K562 (cell line): ENCODE data around the gene CTNNA3. TPM values are rescaled to one million over a fixed set of nuclear protein-coding genes. Genes with fewer than 3 reads are reported as not detected.

Source experiments
- ATAC-seq: fragments of 200-7000 bp; cut with Tn5 transposase; 3 replicates; pipeline ENCODE4 v1.9.1; 2020; ENCODE audit warnings: moderate library complexity
- BruUV-seq: library from RNA; stranded (reverse); fragments of 400-500 nt; replicated peaks from 2 replicates; lab custom pipeline; 2021; lab: Mats Ljungman, UMichigan
- CTCF ChIA-PET: fragments of 300-600 bp; formaldehyde crosslinking; extraction: SDS; loops from one replicate; lab custom pipeline; 2021; ENCODE audit warnings: low intra/inter-chr PET ratio; lab: Yijun Ruan, JAX
- POLR2A ChIA-PET: fragments of 300-600, 350-650 bp; sonication (Branson Sonifier 250); formaldehyde crosslinking; extraction: SDS; loops from one replicate; lab custom pipeline; 2021; ENCODE audit warnings: antibody characterized with exemption, inconsistent platforms; lab: Yijun Ruan, JAX
- DNase-seq, 4 experiments: peaks; one replicate each; pipeline versions ENCODE4 v3.0.0 to v3.0.0-alpha.2; 2011 to 2018; ENCODE audit warnings: low spot score in 3 of 4, mixed read lengths in 3 of 4; ENCODE audit errors: extremely low read depth in 1 of 4
- FAIRE-seq: peaks from 2 replicates; lab custom pipeline; 2011; peaks lifted over from hg19 to GRCh38; lab: Jason Lieb, UNC
- H2AFZ ChIP-seq: 2 replicates; pipeline ENCODE4 v1.6.0; 2011; ENCODE audit warnings: low read depth, low read length, control low read depth, inconsistent platforms
- H3K27ac ChIP-seq: fragments of 200-600 bp; 3 replicates; pipeline ENCODE4 v1.8.0; 2011; ENCODE audit warnings: low read depth, mild to moderate bottlenecking, control low read depth, inconsistent platforms, low read length, moderate library complexity, mixed read lengths; ENCODE audit errors: extremely low read depth
- H3K27me3 ChIP-seq, 2 experiments: fragments of 300-600 bp in 1 of 2; 2 replicates in 1 of 2; 3 replicates in 1 of 2; pipeline versions ENCODE4 v1.6.0 to v1.8.0; 2011; ENCODE audit warnings: inconsistent platforms in 2 of 2, low read length in 2 of 2, mild to moderate bottlenecking in 1 of 2, mixed read lengths in 1 of 2, moderate library complexity in 1 of 2; ENCODE audit not compliant: control insufficient read depth in 2 of 2, insufficient read depth in 2 of 2
- H3K36me3 ChIP-seq: fragments of 300-600 bp; 3 replicates; pipeline ENCODE4 v1.8.0; 2011; ENCODE audit warnings: mild to moderate bottlenecking, low read length, inconsistent platforms; ENCODE audit not compliant: control insufficient read depth, insufficient read depth
- H3K4me1 ChIP-seq, 2 experiments: fragments of 200-600 bp in 1 of 2; replicated peaks in 1 of 2; 2 replicates in 1 of 2; 3 replicates in 1 of 2; pipeline versions ENCODE4 v1.5.1 to v1.8.0; 2011; ENCODE audit warnings: inconsistent platforms in 2 of 2, low read length in 2 of 2, mild to moderate bottlenecking in 1 of 2, mixed read lengths in 1 of 2, moderate library complexity in 1 of 2; ENCODE audit not compliant: control insufficient read depth in 2 of 2, insufficient read depth in 2 of 2
- H3K4me2 ChIP-seq: 2 replicates; pipeline ENCODE4 v1.6.1; 2011; ENCODE audit warnings: low read length, control low read depth, inconsistent platforms, mixed read lengths; ENCODE audit not compliant: insufficient read depth
- H3K4me3 ChIP-seq: fragments of 200-600 bp; sonication (generic), shearing (Covaris generic); 2 replicates; pipeline ENCODE4 v1.5.1; 2016; ENCODE audit warnings: control low read depth, inconsistent platforms
- H3K79me2 ChIP-seq: fragments of 200-600 bp; 3 replicates; pipeline ENCODE4 v1.8.0; 2011; ENCODE audit warnings: low read length, inconsistent platforms; ENCODE audit not compliant: control insufficient read depth, insufficient read depth
- H3K9ac ChIP-seq, 2 experiments: 2 replicates each; pipeline versions ENCODE4 v1.6.0 to v1.6.1; 2011; ENCODE audit warnings: low read depth in 2 of 2, low read length in 2 of 2, control low read depth in 1 of 2, inconsistent platforms in 1 of 2, mild to moderate bottlenecking in 1 of 2, mixed read lengths in 1 of 2; ENCODE audit not compliant: insufficient read depth in 1 of 2
- H3K9me1 ChIP-seq: one replicate; pipeline ENCODE4 v1.6.0; 2011; ENCODE audit warnings: inconsistent platforms, mild to moderate bottlenecking, low read length, moderate library complexity; ENCODE audit not compliant: control insufficient read depth, insufficient read depth
- H3K9me3 ChIP-seq: replicated peaks from 2 replicates; pipeline ENCODE4 v1.5.1; 2011; ENCODE audit warnings: low read depth, low read length, inconsistent platforms; ENCODE audit not compliant: control insufficient read depth, insufficient read depth
- H4K20me1 ChIP-seq: replicated peaks from 2 replicates; pipeline ENCODE4 v1.6.1; 2011; ENCODE audit warnings: low read length, inconsistent platforms, mixed read lengths; ENCODE audit not compliant: control insufficient read depth, insufficient read depth
- CC2D1A ChIP-seq: fragments of 450-650 bp; IDR thresholded peaks from 2 replicates; pipeline ENCODE4 v1.6.1; 2017; ENCODE audit warnings: mild to moderate bottlenecking
- EZH2 ChIP-seq: IDR thresholded peaks from 2 replicates; pipeline ENCODE4 v1.6.1; 2012; ENCODE audit warnings: low read depth, mild to moderate bottlenecking, inconsistent platforms, low read length, borderline replicate concordance
- FOXJ2 ChIP-seq: fragments of 200-800 bp; sonication (Bioruptor generic); IDR thresholded peaks from 2 replicates; pipeline ENCODE4 v1.6.1; 2016; ENCODE audit warnings: missing genetic modification characterization, missing compliant biosample characterization
- GTF2E2 ChIP-seq: fragments of 200-800 bp; sonication (Bioruptor generic); IDR thresholded peaks from 2 replicates; pipeline ENCODE4 v1.6.1; 2016; ENCODE audit warnings: missing genetic modification characterization, missing compliant biosample characterization
- HNRNPK ChIP-seq: fragments of 200-400 bp; formaldehyde crosslinking; IDR thresholded peaks from one replicate; pipeline ENCODE4 v1.6.1; 2018; ENCODE audit warnings: mild to moderate bottlenecking, low read depth, low read length; ENCODE audit not compliant: poor library complexity, severe bottlenecking
- MED1 ChIP-seq: sonication (generic); formaldehyde crosslinking; IDR thresholded peaks from 2 replicates; pipeline ENCODE4 v1.8.1; 2023; ENCODE audit warnings: missing genetic modification reagents, borderline replicate concordance
- PCBP1 ChIP-seq: fragments of 200-400 bp; formaldehyde crosslinking; IDR thresholded peaks from 2 replicates; pipeline ENCODE4 v1.6.1; 2018; ENCODE audit warnings: mild to moderate bottlenecking, low read depth, low read length; ENCODE audit not compliant: poor library complexity, severe bottlenecking
- PHTF2 ChIP-seq: fragments of 250-450 bp; sonication (Bioruptor Pico); IDR thresholded peaks from 2 replicates; pipeline ENCODE4 v1.5.0; 2021; ENCODE audit warnings: mild to moderate bottlenecking
- SMC3 ChIP-seq: conservative IDR thresholded peaks from 2 replicates; pipeline ENCODE4 v1.6.1; 2011; ENCODE audit warnings: low read depth, low read length, improper control_type of control experiment; ENCODE audit not compliant: insufficient read depth
- ZFP30 ChIP-seq: fragments of 250-450 bp; sonication (Bioruptor Pico); IDR thresholded peaks from 2 replicates; pipeline ENCODE4 v1.8.0; 2022; ENCODE audit warnings: moderate library complexity, mild to moderate bottlenecking, inconsistent platforms, borderline replicate concordance
- ZNF124 ChIP-seq: sonication (generic); formaldehyde crosslinking; IDR thresholded peaks from 2 replicates; pipeline ENCODE4 v1.8.1; 2022; ENCODE audit warnings: missing genetic modification reagents
- ZNF165 ChIP-seq: fragments of 250-450 bp; sonication (Bioruptor Pico); IDR thresholded peaks from 2 replicates; pipeline ENCODE4 v1.4.0; 2020; ENCODE audit warnings: borderline replicate concordance
- ZNF263 ChIP-seq: sonication (generic); formaldehyde crosslinking; IDR thresholded peaks from 2 replicates; pipeline ENCODE4 v1.8.0; 2022; ENCODE audit warnings: mild to moderate bottlenecking, missing genetic modification reagents, borderline replicate concordance
- ZNF3 ChIP-seq: fragments of 250-450 bp; sonication (Bioruptor Pico); IDR thresholded peaks from 2 replicates; pipeline ENCODE4 v1.5.0; 2021; ENCODE audit warnings: mild to moderate bottlenecking, moderate library complexity
- ZNF766 ChIP-seq: fragments of 200-800 bp; sonication (Bioruptor generic); conservative IDR thresholded peaks from 2 replicates; pipeline ENCODE4 v1.6.1; 2016; ENCODE audit warnings: missing genetic modification characterization, missing compliant biosample characterization
- whole genome bisulfite sequencing: fragments of 100-300 bp; shearing (Covaris generic); methylation state at CpG from one replicate; pipeline ENCODE4 v1.1.6; 2016; ENCODE audit warnings: low coverage, mixed read lengths; ENCODE audit not compliant: insufficient coverage; ENCODE audit errors: missing lambda C conversion rate; 5-methylcytosine and 5-hydroxymethylcytosine counted together
- in situ Hi-C: fragments of 300-500 bp; cut with MboI; formaldehyde crosslinking; loops from 4 replicates; pipeline ENCODE4 v1.15.0; 2018; ENCODE audit warnings: inconsistent platforms, mixed read lengths
- intact Hi-C: fragments of 100-400 bp; cut with micrococcal nuclease; formaldehyde crosslinking; loops from 2 replicates; pipeline ENCODE4 v1.14.2; 2022
- polyA plus RNA-seq, 8 experiments: library from polyadenylated mRNA; depleted of rRNA in 4 of 8; stranded (reverse) in 5 of 8; unstranded in 3 of 8; fragments of >200 nt; fragmentation: Nextera tagmentation in 2 of 8; fragmentation: Illumina TruSeq in 1 of 8; extraction: Ambion mirVana in 2 of 8; extraction: Trizol in 1 of 8; gene quantifications; 2 replicates each; pipeline versions ENCODE4 v1.2.1 to v1.2.3, GENCODE V29; 2011 to 2014; ENCODE audit warnings: inconsistent platforms in 1 of 8, missing spikeins in 1 of 8
- total RNA-seq, 7 experiments: library from RNA; depleted of rRNA in 6 of 7; stranded (reverse); fragments of >200 nt in 6 of 7; fragmentation: Illumina TruSeq in 2 of 7; extraction: Trizol in 2 of 7; gene quantifications; 2 replicates each; pipeline versions ENCODE4 v1.2.1 to v1.2.3, GENCODE V29; 2011 to 2021; ENCODE audit warnings: low replicate concordance in 1 of 7
- TF ChIP-seq, protein P1 (sequence below): fragments of 250-450 bp; sonication (Bioruptor Pico); IDR thresholded peaks from 2 replicates; pipeline ENCODE4 v1.5.0; 2020; ENCODE audit warnings: mild to moderate bottlenecking, borderline replicate concordance

Gene CTNNA3
- total and polyA plus RNA-seq, 9 of the 15 experiments (the other 6 are each of a cell fraction or from before 2014, with no cell fraction given), result 0.04 TPM; not detected in 8

GRCh38 chr10:66365686-66366085 lies 1330.3 kb downstream of the CTNNA3 start:
- DNase-seq (no peak), FAIRE-seq (no peak), ATAC-seq (no peak)
- TF ChIP-seq ZNF165 (no peak), GTF2E2 (no peak), CC2D1A (no peak), ZNF263 (CRISPR knock-in tag) (no peak), ZNF766 (CRISPR knock-in tag) (no peak), EZH2 (no peak), ZNF3 (CRISPR knock-in tag) (no peak), PCBP1 (no peak), ZNF124 (no peak), HNRNPK (no peak), SMC3 (no peak), MED1 (CRISPR knock-in tag) (no peak), PHTF2 (CRISPR knock-in tag) (no peak), ZFP30 (no peak), FOXJ2 (tag) (no peak)
- TF ChIP-seq, protein P1, sequence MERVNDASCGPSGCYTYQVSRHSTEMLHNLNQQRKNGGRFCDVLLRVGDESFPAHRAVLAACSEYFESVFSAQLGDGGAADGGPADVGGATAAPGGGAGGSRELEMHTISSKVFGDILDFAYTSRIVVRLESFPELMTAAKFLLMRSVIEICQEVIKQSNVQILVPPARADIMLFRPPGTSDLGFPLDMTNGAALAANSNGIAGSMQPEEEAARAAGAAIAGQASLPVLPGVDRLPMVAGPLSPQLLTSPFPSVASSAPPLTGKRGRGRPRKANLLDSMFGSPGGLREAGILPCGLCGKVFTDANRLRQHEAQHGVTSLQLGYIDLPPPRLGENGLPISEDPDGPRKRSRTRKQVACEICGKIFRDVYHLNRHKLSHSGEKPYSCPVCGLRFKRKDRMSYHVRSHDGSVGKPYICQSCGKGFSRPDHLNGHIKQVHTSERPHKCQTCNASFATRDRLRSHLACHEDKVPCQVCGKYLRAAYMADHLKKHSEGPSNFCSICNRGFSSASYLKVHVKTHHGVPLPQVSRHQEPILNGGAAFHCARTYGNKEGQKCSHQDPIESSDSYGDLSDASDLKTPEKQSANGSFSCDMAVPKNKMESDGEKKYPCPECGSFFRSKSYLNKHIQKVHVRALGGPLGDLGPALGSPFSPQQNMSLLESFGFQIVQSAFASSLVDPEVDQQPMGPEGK (CRISPR knock-in tag), result no peak
- in situ Hi-C loops, result no loop called here
- no peaks in the 10 kb centered on the region for H3K36me3 ChIP-seq
- no peaks in the 10 kb centered on the region for H3K27me3 ChIP-seq
- H3K9me3 ChIP-seq, result no peaks in the 10 kb centered on the region; the same call in 1 of the 2 replicates
- no peaks in the 10 kb centered on the region for H4K20me1 ChIP-seq
- intact Hi-C loops, result no loop called here
- no peak overlapping the region for H3K4me3 ChIP-seq
- no peak overlapping the region for H3K27ac ChIP-seq
- ChIA-PET POLR2A (no interaction called here), CTCF (no interaction called here)
- no peaks in the 10 kb centered on the region for H3K9me1 ChIP-seq
- H3K4me1 ChIP-seq, result no peaks in the 10 kb centered on the region
- no peak overlapping the region for H3K9ac ChIP-seq
- H3K79me2 ChIP-seq, result no peaks in the 10 kb centered on the region
- no TSS peak for BruUV-seq
- 0% methylated on average over 2 of the region's 2 CpGs for WGBS
- no peak overlapping the region for H2AFZ ChIP-seq
- no peak overlapping the region for H3K4me2 ChIP-seq
